Cardiac muscle cell (in vitro differentiated cells and primary cell): ENCODE measurements around the gene CORIN. TPM values are rescaled to one million over a fixed set of nuclear protein-coding genes. Genes with fewer than 3 reads are reported as not detected.

ENCODE experiments used
- DNase-seq, 2 donors: peaks; one replicate each; pipeline versions ENCODE4 v3.0.0 to v3.0.0-alpha.2; 2010 to 2017; ENCODE audit warnings: low read depth in 1 of 2, low spot score in 1 of 2
- H3K27ac ChIP-seq: fragments of 200-600 bp; sonication (generic); 2 replicates; pipeline ENCODE4 v1.5.1; 2016
- H3K27me3 ChIP-seq: fragments of 200-600 bp; sonication (generic); 2 replicates; pipeline ENCODE4 v1.6.0; 2016; ENCODE audit warnings: control low read depth
- H3K36me3 ChIP-seq: fragments of 200-600 bp; sonication (generic); 2 replicates; pipeline ENCODE4 v1.5.1; 2016; ENCODE audit warnings: control low read depth
- H3K4me1 ChIP-seq: fragments of 200-600 bp; sonication (generic); 2 replicates; pipeline ENCODE4 v1.8.1; 2017; ENCODE audit warnings: low read depth, mild to moderate bottlenecking, mixed run types
- H3K4me3 ChIP-seq: fragments of 200-600 bp; sonication (generic); 2 replicates; pipeline ENCODE4 v1.5.1; 2016; ENCODE audit warnings: mild to moderate bottlenecking
- H3K9me3 ChIP-seq: fragments of 200-600 bp; sonication (generic); 2 replicates; pipeline ENCODE4 v1.5.1; 2017; ENCODE audit warnings: low read depth, mild to moderate bottlenecking, control low read depth
- CTCF ChIP-seq: IDR thresholded peaks from 2 replicates; pipeline ENCODE4 v1.5.1; 2012; ENCODE audit warnings: low read depth, mild to moderate bottlenecking, low read length
- polyA plus RNA-seq: library from polyadenylated mRNA; unstranded; fragments of >200 nt; fragmentation: Nextera tagmentation; extraction: Ambion mirVana; gene quantifications from 2 replicates; pipeline ENCODE4 v1.2.1, GENCODE V29; 2016
- total RNA-seq: library from RNA; depleted of rRNA; stranded (reverse); fragments of >200 nt; gene quantifications from 2 replicates; pipeline ENCODE4 v1.2.3, GENCODE V29; 2016

The CORIN gene
- total and polyA plus RNA-seq, 2 experiments from 2014 or later = 110 to 169 TPM

DNA sequence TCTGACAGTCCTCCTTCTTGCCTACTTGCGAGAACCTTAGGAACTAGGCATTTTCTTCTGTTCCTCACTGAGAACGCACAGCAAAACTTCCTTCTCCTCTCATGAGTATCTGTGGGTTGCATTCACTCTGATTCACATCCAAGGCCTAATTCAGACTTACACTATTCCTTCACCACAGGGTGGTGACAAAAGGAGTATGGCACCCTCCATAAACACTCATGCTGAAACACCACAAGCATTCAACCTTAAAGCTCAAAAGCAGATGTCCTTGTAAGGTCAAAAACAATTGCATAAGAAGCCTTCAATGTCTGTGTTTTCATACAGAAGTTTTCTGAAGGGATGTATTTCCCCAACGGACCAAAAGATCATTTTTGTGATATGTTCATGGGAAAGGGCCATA, 147.3 kb downstream of the CORIN start:
- peaks cover 9% of the 10 kb centered on the region for H3K36me3 ChIP-seq
- H3K27ac ChIP-seq = peak overlapping the region; percentile 12
- no peaks in the 10 kb centered on the region for H3K9me3 ChIP-seq
- TF ChIP-seq CTCF = no peak
- H3K4me1 ChIP-seq = peaks cover 3% of the 10 kb centered on the region
- no peak for DNase-seq
- H3K4me3 ChIP-seq = no peak overlapping the region
- no peaks in the 10 kb centered on the region for H3K27me3 ChIP-seq

- Histone ChIP-seq H3K27ac (peak overlapping the region; percentile 5), H3K9me3 (no peaks in the 10 kb centered on the region), H3K27me3 (no peaks in the 10 kb centered on the region), H3K4me1 (no peaks in the 10 kb centered on the region), H3K4me3 (no peak overlapping the region), H3K36me3 (peaks cover 4% of the 10 kb centered on the region)
- DNase-seq = peak; percentile 56 to 73
- TF ChIP-seq CTCF = peak; percentile 74
Measured at GRCh38 chr4:47686294-47686872, 151.5 kb downstream of the CORIN start.

GRCh38 chr4:47675806-47676205, 162.1 kb downstream of the CORIN start:
- no peaks in the 10 kb centered on the region for H3K9me3 ChIP-seq
- no peak overlapping the region for H3K4me3 ChIP-seq
- no peak for TF ChIP-seq CTCF

DNA sequence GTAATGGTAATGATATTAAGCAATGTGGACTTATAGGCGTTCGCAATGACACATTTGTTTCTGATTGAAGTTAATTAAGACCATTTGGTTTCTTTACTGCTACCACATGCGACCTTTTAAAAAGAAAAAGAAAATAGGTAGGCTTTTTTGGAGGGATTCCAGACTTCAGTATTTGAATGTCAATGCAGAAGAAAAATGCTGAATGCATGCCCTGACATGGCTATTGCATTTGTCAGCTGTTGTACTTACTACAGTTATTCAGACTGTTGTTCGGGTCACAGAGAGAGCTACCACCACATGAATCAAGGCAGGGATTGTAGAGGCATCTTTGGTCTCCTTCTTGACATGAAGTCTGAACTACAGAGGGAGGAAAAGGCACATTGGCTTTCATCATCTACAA, 163.7 kb downstream of the CORIN start:
- H3K9me3 ChIP-seq = no peaks in the 10 kb centered on the region
- H3K27ac ChIP-seq = no peak overlapping the region
- H3K4me3 ChIP-seq = no peak overlapping the region
- no peak for DNase-seq
- no peaks in the 10 kb centered on the region for H3K27me3 ChIP-seq
- peaks cover 49% of the 10 kb centered on the region for H3K36me3 ChIP-seq
- no peak for TF ChIP-seq CTCF
- H3K4me1 ChIP-seq = no peaks in the 10 kb centered on the region

More at GRCh38 chr4:47675806-47676205, 162.1 kb downstream of the CORIN start:
- no peaks in the 10 kb centered on the region for H3K27me3 ChIP-seq
- DNase-seq = no peak
- H3K27ac ChIP-seq = no peak overlapping the region
- no peaks in the 10 kb centered on the region for H3K4me1 ChIP-seq
- H3K36me3 ChIP-seq = peaks cover 55% of the 10 kb centered on the region

DNA sequence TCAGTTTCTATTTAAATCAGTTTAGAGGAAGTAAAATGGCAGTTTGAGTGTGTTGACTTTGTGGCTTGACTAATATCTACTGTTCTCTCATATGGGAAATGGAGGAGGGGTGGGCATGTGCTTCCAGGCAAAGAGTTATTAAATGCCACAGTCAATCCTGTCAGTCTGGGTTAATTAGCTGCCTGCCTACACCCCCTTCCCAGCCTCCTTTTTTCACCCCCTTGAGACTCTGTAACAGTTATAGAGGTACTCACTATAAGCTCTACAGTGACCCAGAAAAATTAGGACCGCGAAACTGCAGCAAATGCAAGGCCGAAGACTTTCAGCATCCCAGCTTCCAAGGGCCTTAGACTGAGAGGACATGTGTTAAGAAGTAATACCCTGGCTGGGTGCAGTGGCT, 165.2 kb downstream of the CORIN start:
- H3K36me3 ChIP-seq = peaks cover 48% of the 10 kb centered on the region
- H3K27me3 ChIP-seq = no peaks in the 10 kb centered on the region
- no peak overlapping the region for H3K27ac ChIP-seq
- H3K4me1 ChIP-seq = no peaks in the 10 kb centered on the region
- no peak overlapping the region for H3K4me3 ChIP-seq
- no peaks in the 10 kb centered on the region for H3K9me3 ChIP-seq
- TF ChIP-seq CTCF = no peak
- DNase-seq = no peak

DNA sequence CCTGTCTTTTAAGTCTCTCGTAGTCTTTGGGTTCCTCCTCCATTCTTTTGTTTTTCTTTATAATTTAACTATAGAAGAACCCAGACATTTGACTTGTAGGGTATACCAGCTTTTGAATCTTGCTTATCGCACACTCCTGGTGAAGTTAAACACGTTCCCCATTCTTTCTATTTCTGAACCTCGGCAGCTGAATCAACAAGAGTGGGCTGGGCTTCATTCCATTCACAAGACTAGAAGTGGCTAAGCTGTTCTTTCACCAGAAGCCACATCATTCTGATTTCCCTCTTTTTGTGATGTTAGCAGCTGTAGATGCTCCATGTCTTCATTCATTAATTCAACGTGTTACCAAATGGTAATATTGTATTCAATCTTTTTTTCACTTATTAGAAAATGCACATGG, 167.9 kb downstream of the CORIN start:
- H3K27me3 ChIP-seq = no peaks in the 10 kb centered on the region
- no peak overlapping the region for H3K4me3 ChIP-seq
- no peak for TF ChIP-seq CTCF
- H3K9me3 ChIP-seq = no peaks in the 10 kb centered on the region
- H3K36me3 ChIP-seq = peaks cover 47% of the 10 kb centered on the region
- no peak overlapping the region for H3K27ac ChIP-seq
- H3K4me1 ChIP-seq = no peaks in the 10 kb centered on the region
- DNase-seq = no peak
